HG03571 (cell line): Measurements from ENCODE around the gene MUC5B.
"Not testable (repeated sequence)": the region's sequence is repeated elsewhere in the genome, so short reads cannot be mapped to it uniquely, and the experiment has no call there.

Experiments used
- ATAC-seq: cut with Tn5 transposase; IDR thresholded peaks from one replicate; pipeline ENCODE4 v1.9.1; 2021; ENCODE audit not compliant: unreplicated experiment

Gene MUC5B

DNA sequence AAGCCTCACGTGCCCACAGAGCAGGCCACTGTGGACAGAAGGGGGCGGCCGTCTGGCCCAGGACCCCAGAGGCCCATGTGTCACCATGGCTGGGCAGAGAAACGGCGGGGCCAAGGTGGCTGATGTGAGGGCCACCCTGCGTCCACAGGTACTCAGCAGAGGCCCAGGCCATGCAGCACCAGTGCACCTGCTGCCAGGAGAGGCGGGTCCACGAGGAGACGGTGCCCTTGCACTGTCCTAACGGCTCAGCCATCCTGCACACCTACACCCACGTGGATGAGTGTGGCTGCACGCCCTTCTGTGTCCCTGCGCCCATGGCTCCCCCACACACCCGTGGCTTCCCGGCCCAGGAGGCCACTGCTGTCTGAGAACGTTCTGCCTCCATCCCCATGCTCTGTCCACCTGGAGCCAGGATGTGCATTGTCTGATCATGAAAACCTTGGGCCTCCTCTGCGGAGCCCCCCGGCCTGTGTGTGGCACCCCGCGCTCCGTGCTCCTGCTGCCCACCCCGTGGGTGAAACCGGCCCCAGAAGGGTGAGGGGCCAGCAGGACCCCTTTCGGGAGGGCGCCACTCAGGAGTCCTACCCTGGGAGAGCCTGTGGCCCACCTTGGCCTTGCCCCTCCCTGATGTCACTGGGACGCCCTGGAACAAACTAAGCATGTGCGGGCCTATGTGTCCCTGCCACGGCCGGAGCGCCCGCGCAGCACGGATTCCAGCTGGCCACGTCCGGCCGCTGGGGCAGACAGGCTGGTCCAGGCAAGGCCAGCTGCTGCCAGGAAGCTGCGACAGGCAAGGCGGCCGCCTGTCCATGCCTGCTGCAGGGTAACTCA is 38.6 kb downstream of the MUC5B start:
- no peak for ATAC-seq

GRCh38 chr11:1262172-1263006 is 39.5 kb downstream of the MUC5B start:
- peak; percentile 75 for ATAC-seq

DNA sequence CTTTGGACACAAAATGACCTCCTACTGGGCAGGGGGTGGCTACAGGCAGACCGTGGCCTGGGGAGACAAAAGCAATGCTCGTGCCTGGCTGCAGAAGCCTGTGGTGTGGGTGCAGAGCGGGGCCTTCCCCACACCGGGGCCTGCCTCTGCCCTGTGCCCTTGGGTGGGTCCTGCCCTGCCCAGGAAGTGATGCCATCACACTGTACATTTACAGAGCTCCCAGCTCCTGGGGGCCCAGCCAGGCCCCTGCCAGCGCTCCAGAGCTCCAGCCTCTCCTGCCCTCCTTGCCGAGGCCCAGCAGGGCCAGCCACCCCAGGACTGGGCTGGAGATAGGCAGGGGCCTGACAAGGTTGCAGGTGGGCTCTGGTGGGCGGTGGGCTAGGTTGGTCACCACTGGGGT is 40.1 kb downstream of the MUC5B start:
- no peak for ATAC-seq

- ATAC-seq = not testable (repeated sequence)
Observed at GRCh38 chr11:1264444-1264843, 41.6 kb downstream of the MUC5B start.

- ATAC-seq = not testable (repeated sequence)
Observed at GRCh38 chr11:1265480-1265879, 42.6 kb downstream of the MUC5B start.

DNA sequence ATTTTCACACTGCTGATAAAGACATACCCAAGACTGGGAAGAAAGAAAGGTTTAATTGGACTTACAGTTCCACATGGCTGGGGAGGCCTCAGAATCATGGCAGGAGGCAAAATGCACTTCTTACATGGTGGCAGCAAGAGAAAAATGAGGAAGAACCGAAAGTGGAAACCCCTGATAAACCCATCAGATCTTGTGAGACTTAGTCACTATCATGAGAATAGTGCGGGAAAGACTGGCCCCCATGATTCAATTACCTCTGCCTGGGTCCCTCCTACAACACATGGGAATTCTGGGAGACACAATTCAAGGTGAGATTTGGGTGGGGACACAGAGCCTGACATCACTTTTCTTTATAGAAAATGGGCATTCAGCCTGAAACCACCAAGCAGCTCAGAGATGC is 44.1 kb downstream of the MUC5B start:
- ATAC-seq = not testable (repeated sequence)

DNA sequence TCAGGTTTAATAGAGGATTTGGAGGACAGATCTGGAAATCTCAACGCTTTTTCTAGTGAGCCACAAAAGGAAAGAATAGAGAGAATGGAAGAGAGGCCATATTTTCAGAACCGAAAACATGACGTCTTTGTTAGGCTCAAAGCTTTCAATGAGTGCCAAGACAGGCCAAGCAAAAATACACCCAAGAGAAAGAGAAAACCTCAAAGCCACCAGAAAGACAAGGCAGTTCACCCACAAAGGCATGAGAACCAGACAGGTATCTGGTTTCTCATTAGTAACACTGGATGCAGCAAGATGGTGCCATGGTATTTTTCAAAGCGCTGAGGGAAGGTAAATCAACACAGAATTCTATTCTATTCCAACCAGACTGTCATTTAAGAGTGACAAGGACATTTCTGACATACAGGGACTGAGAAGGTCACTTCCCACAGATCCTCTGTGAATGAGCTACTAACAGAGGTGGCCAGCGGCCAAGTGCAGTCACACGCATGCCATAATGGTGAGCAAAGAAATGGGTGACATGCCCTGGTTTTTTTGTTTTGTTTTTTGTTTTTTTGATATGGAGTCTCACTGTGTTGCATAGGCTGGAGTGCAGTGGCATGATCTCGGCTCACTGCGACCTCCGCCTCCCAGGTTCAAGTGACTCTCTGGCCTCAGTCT is 44.7 kb downstream of the MUC5B start:
- no peak for ATAC-seq

DNA sequence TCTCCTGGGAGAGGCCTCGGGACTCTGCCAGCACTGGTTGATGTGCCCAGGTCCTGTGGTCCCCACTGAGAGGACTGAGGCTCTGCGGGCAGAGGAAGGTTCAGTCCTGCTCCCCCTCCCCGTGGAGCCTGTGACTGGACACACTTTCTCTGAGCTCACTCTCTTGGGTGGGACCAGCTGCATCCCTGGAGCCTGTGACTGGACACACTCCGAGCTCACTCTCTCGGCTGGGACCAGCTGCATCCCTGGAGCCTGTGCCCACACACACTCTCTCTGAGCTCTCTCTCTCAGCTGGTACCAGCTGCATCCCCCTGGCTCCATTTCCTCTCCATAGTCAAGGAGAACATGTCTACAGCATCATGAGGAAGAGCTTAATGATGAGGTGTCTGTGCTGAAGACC is 47.1 kb downstream of the MUC5B start:
- no peak for ATAC-seq

- no peak for ATAC-seq
Observed at GRCh38 chr11:1270476-1270875, 47.6 kb downstream of the MUC5B start.

DNA sequence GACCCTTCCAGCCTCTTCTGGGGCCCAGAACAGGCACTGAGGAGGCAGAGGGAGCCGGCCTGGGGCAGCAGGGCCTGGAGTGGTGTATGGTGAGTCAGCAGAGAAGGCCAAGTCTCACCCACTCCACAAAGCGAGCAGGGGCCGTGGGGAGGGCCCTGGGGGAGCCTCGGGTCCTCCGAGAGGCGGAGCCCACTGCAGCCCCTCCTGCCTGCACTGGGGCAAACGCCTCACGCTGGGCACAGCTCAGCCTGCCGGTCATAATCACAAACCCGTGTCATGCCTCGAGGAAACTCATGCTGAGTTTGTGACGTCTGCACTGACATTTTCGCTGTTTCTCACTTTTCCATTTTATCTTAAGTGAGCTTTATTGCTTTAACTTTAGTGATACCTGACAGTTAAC is 48.1 kb downstream of the MUC5B start:
- ATAC-seq = no peak

GRCh38 chr11:1271406-1271805 is 48.5 kb downstream of the MUC5B start:
- ATAC-seq = no peak

- ATAC-seq = no peak
Observed at GRCh38 chr11:1271927-1272326, 49.1 kb downstream of the MUC5B start.

GRCh38 chr11:1272531-1272930 is 49.7 kb downstream of the MUC5B start:
- no peak for ATAC-seq

- no peak for ATAC-seq
Observed at GRCh38 chr11:1274501-1274900, 51.6 kb downstream of the MUC5B start.

DNA sequence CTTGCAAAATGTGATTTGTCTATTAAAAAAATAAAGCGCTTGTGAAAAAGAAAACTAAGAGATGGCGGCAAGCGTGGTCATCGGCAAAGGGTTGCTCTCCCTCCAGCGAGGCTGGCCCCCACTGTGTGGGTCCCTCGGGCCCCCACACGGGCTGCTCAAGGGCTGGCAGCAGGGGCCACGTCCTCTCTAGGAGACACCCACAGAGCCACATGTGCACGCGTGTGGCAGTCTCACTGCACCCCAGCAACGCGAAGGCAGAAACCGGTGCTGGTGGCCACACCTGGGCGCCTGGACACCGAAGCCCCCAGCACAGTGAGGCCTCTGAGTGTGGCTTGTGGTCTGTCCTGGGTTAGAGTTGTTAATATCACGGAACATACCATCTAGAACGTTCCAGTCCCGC is 52.2 kb downstream of the MUC5B start:
- no peak for ATAC-seq

- ATAC-seq = no peak
Observed at GRCh38 chr11:1276041-1276790, 53.4 kb downstream of the MUC5B start.

DNA sequence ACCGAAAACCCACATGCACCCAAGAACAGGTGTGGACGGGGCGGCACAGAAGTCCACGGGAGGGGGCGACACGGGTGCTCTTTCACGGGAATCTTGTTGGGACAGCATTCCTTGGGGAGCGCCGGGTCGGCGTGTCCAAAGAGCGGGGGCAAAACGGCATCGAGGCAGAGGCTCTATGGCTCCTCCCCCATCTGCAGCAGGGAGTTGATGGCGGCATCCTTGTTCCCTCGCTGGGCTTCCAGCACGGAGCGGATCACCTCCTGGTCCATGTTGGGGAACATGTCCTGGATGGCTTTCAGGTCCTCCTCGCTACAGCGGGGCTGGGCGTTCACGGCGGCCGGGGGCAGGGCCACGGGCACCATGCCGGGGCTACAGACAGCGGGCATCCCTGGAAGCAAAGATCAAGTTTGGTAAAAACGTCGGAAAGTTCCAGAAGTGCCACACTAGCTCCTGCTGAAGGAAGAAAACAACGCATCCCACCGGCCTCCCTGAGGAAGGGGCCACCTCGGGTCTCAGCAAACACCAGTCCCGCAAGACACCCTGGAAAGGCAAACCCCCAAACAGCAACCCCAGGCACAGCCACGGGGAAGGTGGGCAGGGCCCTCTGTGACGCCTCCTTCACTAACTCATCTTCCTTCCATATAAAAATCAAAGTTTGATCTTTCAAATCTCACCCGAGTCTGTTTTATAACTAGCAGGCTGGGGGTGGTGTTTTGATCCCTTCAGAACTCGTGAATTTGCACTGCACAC is 54.2 kb downstream of the MUC5B start:
- no peak for ATAC-seq

DNA sequence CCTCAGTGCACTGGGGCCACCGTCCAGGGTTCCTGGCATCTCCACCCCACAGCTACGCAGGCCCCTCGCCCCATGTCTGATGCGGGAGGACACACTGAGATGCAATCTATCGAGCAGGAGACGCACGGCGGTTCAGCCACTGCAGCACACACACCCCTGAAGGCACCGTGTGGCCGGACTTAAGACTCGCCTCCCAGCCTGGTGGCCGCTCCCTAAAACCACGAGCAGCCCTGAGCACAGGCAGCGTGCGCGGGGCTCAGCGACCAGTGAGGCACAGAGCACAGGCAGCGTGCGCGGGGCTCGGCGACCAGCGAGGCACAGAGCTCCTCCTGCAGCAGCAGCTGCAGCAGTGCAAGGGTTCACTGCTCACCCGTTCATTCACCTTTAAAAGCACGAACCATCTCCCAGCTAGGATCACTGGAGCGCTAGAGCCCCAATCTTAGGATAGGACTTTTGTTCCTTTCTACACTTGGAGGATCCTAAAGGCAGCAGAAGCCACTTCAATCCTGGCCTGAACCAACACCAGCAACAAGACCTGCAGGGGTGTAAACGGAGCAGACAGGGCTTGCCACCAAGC is 55.2 kb downstream of the MUC5B start:
- ATAC-seq = no peak

DNA sequence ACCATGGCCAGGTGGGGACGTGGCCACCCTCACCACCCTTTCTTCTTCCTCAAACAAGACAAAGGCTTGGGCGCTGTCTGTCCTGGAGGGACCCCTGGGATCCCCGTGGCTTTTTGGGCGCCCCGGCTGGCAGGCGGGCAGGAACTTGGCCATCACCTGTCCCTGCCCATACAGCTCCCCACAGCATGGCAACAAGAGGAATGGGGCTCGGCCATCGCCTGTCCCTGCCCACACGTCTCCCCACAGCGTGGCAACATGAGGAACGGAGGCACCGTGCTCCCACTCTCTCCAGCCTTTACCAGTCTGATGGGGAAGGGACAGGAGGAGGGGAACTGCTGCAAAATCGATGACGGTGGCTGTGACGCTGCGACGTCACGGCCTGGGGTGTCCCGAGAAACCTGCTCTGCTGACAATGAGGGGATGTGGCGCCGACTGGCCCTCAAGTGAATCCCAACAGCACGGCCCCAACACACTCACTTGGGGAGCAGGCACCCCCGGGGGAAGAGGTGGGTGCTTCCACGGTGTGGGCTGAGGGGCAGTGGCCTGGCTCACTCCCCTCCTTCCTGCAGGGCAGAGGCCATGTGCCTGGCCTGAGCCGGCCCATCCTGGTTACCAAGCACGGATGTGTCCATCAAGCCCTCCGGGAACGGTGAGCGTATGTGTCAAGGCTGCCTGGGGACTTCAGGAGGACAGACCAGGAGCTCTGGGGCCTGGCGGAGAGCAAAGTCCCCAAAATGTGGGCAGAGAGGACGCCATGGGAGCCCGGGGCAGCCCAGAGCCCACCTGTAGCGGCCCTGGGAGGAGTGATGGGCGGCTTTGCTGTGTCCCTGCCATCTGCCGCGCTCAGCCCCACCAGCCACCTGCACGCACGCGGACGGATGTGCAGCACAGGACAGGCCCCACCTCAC is 56.2 kb downstream of the MUC5B start:
- ATAC-seq = no peak
